ENCODE measurements around the gene RPP40. TPM values are rescaled to one million over a fixed set of nuclear protein-coding genes. Genes with fewer than 3 reads are reported as not detected.

Gene RPP40
- total and polyA plus RNA-seq, 2 of the 13 experiments (the other 11 are each of a cell fraction or from before 2014, with no cell fraction given): 18.0 to 41.2 TPM

DNA sequence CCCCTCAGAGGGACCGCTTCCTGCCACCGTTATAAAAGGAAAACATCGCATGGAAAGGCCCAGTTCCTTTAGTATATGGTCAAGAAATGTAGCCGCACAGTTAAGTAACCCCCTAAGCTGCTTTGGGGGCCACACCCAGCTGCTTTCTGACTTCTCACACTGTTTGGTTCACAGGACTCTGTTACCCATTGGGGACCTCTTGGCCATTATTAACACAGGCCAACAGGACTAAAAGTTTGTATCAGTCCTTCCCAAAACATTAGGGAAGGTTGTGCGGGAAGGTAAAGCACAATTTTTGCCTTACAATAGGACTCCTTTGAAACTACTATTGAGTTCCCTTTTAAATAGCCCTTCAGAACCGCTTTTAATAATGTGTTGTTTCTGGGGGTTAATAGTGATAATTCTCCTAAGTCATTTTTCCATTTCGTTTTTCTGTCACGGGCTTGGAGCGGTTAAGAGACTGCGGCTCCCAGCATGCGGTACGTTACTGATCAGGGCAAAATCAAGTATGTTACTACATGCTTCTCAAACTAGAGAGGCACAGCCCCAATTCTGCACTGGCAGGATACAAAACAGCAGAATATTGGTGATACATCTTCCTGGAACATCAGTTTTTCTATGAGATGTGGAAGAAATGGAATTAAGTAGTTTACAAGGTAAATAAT, 668 bp upstream of the RPP40 start (continued):
- TF ChIP-seq ZNF281 (CRISPR knock-in tag; IDR thresholded peaks at IDR 0.05; ENCODE audit: borderline replicate concordance): 0 out of 2 replicates have a peak, but pooled peaks have one; percentile 16
- TF ChIP-seq ZMYM3 (CRISPR knock-in tag; IDR thresholded peaks at IDR 0.05): 0 out of 2 replicates have a peak, but pooled peaks have one; percentile 2
- TF ChIP-seq ZNF609 (CRISPR knock-in tag; IDR thresholded peaks at IDR 0.05; ENCODE audit: borderline replicate concordance): 0 out of 2 replicates have a peak, but pooled peaks have one; percentile 6
- 0 out of 2 replicates have a peak, but pooled peaks have one; percentile 25 for TF ChIP-seq THYN1 (CRISPR knock-in tag; IDR thresholded peaks at IDR 0.05; ENCODE audit: borderline replicate concordance, low read depth)
- TF ChIP-seq, protein P1, sequence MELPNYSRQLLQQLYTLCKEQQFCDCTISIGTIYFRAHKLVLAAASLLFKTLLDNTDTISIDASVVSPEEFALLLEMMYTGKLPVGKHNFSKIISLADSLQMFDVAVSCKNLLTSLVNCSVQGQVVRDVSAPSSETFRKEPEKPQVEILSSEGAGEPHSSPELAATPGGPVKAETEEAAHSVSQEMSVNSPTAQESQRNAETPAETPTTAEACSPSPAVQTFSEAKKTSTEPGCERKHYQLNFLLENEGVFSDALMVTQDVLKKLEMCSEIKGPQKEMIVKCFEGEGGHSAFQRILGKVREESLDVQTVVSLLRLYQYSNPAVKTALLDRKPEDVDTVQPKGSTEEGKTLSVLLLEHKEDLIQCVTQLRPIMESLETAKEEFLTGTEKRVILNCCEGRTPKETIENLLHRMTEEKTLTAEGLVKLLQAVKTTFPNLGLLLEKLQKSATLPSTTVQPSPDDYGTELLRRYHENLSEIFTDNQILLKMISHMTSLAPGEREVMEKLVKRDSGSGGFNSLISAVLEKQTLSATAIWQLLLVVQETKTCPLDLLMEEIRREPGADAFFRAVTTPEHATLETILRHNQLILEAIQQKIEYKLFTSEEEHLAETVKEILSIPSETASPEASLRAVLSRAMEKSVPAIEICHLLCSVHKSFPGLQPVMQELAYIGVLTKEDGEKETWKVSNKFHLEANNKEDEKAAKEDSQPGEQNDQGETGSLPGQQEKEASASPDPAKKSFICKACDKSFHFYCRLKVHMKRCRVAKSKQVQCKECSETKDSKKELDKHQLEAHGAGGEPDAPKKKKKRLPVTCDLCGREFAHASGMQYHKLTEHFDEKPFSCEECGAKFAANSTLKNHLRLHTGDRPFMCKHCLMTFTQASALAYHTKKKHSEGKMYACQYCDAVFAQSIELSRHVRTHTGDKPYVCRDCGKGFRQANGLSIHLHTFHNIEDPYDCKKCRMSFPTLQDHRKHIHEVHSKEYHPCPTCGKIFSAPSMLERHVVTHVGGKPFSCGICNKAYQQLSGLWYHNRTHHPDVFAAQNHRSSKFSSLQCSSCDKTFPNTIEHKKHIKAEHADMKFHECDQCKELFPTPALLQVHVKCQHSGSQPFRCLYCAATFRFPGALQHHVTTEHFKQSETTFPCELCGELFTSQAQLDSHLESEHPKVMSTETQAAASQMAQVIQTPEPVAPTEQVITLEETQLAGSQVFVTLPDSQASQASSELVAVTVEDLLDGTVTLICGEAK (IDR thresholded peaks at IDR 0.05): no peak
- TF ChIP-seq, protein P1 (CRISPR knock-in tag; IDR thresholded peaks at IDR 0.05): no peak; the same call in 1 of the 2 replicates
- no peak for TF ChIP-seq ZNF343 (CRISPR knock-in tag; IDR thresholded peaks at IDR 0.05)
- 0 out of 2 replicates have a peak, but pooled peaks have one; percentile 14 for TF ChIP-seq ZNF383 (CRISPR knock-in tag; IDR thresholded peaks at IDR 0.05; ENCODE audit: borderline replicate concordance)
- peak; percentile 86; the same call in 1 of the 2 replicates for TF ChIP-seq KDM6A (CRISPR knock-in tag; IDR thresholded peaks at IDR 0.05; ENCODE audit: low read depth)
- no peak for TF ChIP-seq TARDBP (CRISPR knock-in tag; IDR thresholded peaks at IDR 0.05)
- 0 out of 2 replicates have a peak, but pooled peaks have one; percentile 8 for TF ChIP-seq CREM (IDR thresholded peaks at IDR 0.05)
- TF ChIP-seq CREM (CRISPR knock-in tag; IDR thresholded peaks at IDR 0.05): no peak
